ENCODE data around the gene KLK14. TPM values are rescaled to one million over a fixed set of nuclear protein-coding genes. Genes with fewer than 3 reads are reported as not detected.
A peak's percentile ranks its signal among the peaks of the same experiment; 100 is the strongest.

Gene KLK14
- total and polyA plus RNA-seq, 10 of the 15 experiments (the other 5 are each of a cell fraction or from before 2014, with no cell fraction given), result not detected

DNA sequence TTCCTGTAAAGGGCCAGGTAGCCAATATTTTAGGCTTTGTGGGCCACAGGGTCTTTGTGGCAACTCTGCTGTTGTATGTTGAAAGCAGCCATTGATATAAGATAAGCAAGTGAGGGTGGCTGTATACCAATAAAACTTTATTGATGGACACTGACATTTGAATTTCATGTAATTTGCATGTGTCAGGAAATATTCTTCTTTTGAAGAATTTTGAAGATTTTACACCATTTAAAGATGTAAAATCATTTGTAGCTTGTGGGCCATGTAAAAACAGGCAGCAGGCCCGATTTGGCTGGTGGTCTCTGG is 27.9 kb upstream of the KLK14 start:
- H3K4me1 ChIP-seq (ENCODE audit: control insufficient read depth, insufficient read depth, low read length), result no peaks in the 10 kb centered on the region
- H3K9me3 ChIP-seq (replicated peaks; ENCODE audit: control insufficient read depth, insufficient read depth, low read length), result no peaks in the 10 kb centered on the region
- H3K79me2 ChIP-seq (ENCODE audit: control insufficient read depth, insufficient read depth, low read length), result peaks cover 15% of the 10 kb centered on the region
- H3K9ac ChIP-seq (ENCODE audit: control insufficient read depth, insufficient read depth, low read length), result no peak overlapping the region
- CTCF ChIA-PET, result interaction anchor here (2.1 kb wide), 1 partner anchor 14 kb away, joined by 5 read pairs; no protein-coding TSS in a partner anchor
- H3K36me3 ChIP-seq (ENCODE audit: control insufficient read depth in 2 of 2, insufficient read depth in 2 of 2, low read length in 1 of 2), result no peaks in the 10 kb centered on the region; a peak in 1 of 4 replicates
- H3K27ac ChIP-seq (ENCODE audit: control insufficient read depth, insufficient read depth), result no peak overlapping the region
- FAIRE-seq (no peak), DNase-seq (ENCODE audit: low read depth, low spot score) (no peak), ATAC-seq (no peak)
- no peak overlapping the region for H2AFZ ChIP-seq (ENCODE audit: control insufficient read depth, low read depth, low read length)
- H3K4me2 ChIP-seq (ENCODE audit: control insufficient read depth, insufficient read depth), result no peak overlapping the region
- H3K4me3 ChIP-seq, result no peak overlapping the region
- no TSS peak for BruUV-seq (replicated peaks)
- H4K20me1 ChIP-seq (ENCODE audit: control insufficient read depth, insufficient read depth), result no peaks in the 10 kb centered on the region
- no peaks in the 10 kb centered on the region for H3K27me3 ChIP-seq (replicated peaks in 1 of 2; ENCODE audit: control insufficient read depth in 2 of 2, insufficient read depth in 2 of 2, low read length in 1 of 2)
- POLR2A ChIA-PET, result no interaction called here
- SMC1A ChIA-PET (ENCODE audit: uncharacterized antibody, unreplicated experiment), result no interaction called here
- RAD21 ChIA-PET (ENCODE audit: unreplicated experiment), result no interaction called here
- 0% methylated on average over 1 of the region's 1 CpG for WGBS (ENCODE audit: insufficient coverage, insufficient replicate concordance, low lambda C conversion rate, missing lambda C conversion rate)
- in situ Hi-C loops (cut with MboI) (no loop called here), intact Hi-C loops (cut with micrococcal nuclease; ENCODE audit: unreplicated experiment) (no loop called here)
- TF ChIP-seq, protein P1, sequence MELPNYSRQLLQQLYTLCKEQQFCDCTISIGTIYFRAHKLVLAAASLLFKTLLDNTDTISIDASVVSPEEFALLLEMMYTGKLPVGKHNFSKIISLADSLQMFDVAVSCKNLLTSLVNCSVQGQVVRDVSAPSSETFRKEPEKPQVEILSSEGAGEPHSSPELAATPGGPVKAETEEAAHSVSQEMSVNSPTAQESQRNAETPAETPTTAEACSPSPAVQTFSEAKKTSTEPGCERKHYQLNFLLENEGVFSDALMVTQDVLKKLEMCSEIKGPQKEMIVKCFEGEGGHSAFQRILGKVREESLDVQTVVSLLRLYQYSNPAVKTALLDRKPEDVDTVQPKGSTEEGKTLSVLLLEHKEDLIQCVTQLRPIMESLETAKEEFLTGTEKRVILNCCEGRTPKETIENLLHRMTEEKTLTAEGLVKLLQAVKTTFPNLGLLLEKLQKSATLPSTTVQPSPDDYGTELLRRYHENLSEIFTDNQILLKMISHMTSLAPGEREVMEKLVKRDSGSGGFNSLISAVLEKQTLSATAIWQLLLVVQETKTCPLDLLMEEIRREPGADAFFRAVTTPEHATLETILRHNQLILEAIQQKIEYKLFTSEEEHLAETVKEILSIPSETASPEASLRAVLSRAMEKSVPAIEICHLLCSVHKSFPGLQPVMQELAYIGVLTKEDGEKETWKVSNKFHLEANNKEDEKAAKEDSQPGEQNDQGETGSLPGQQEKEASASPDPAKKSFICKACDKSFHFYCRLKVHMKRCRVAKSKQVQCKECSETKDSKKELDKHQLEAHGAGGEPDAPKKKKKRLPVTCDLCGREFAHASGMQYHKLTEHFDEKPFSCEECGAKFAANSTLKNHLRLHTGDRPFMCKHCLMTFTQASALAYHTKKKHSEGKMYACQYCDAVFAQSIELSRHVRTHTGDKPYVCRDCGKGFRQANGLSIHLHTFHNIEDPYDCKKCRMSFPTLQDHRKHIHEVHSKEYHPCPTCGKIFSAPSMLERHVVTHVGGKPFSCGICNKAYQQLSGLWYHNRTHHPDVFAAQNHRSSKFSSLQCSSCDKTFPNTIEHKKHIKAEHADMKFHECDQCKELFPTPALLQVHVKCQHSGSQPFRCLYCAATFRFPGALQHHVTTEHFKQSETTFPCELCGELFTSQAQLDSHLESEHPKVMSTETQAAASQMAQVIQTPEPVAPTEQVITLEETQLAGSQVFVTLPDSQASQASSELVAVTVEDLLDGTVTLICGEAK (IDR thresholded peaks at IDR 0.05; ENCODE audit: borderline replicate concordance), result peak; percentile 66
- TF ChIP-seq, protein P2, sequence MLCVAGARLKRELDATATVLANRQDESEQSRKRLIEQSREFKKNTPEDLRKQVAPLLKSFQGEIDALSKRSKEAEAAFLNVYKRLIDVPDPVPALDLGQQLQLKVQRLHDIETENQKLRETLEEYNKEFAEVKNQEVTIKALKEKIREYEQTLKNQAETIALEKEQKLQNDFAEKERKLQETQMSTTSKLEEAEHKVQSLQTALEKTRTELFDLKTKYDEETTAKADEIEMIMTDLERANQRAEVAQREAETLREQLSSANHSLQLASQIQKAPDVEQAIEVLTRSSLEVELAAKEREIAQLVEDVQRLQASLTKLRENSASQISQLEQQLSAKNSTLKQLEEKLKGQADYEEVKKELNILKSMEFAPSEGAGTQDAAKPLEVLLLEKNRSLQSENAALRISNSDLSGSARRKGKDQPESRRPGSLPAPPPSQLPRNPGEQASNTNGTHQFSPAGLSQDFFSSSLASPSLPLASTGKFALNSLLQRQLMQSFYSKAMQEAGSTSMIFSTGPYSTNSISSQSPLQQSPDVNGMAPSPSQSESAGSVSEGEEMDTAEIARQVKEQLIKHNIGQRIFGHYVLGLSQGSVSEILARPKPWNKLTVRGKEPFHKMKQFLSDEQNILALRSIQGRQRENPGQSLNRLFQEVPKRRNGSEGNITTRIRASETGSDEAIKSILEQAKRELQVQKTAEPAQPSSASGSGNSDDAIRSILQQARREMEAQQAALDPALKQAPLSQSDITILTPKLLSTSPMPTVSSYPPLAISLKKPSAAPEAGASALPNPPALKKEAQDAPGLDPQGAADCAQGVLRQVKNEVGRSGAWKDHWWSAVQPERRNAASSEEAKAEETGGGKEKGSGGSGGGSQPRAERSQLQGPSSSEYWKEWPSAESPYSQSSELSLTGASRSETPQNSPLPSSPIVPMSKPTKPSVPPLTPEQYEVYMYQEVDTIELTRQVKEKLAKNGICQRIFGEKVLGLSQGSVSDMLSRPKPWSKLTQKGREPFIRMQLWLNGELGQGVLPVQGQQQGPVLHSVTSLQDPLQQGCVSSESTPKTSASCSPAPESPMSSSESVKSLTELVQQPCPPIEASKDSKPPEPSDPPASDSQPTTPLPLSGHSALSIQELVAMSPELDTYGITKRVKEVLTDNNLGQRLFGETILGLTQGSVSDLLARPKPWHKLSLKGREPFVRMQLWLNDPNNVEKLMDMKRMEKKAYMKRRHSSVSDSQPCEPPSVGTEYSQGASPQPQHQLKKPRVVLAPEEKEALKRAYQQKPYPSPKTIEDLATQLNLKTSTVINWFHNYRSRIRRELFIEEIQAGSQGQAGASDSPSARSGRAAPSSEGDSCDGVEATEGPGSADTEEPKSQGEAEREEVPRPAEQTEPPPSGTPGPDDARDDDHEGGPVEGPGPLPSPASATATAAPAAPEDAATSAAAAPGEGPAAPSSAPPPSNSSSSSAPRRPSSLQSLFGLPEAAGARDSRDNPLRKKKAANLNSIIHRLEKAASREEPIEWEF (IDR thresholded peaks at IDR 0.05; ENCODE audit: insufficient replicate concordance, low read depth, low read length), result no peak
